Measurements from ENCODE around the gene RAB34. TPM values are rescaled to one million over a fixed set of nuclear protein-coding genes. Genes with fewer than 3 reads are reported as not detected.
A peak's percentile ranks its signal among the peaks of the same experiment; 100 is the strongest.

RAB34 gene
- total and polyA plus RNA-seq, 9 of the 15 experiments (the other 6 are each of a cell fraction or from before 2014, with no cell fraction given), result 0.07 to 3.8 (median 0.46) TPM; not detected in 1

DNA sequence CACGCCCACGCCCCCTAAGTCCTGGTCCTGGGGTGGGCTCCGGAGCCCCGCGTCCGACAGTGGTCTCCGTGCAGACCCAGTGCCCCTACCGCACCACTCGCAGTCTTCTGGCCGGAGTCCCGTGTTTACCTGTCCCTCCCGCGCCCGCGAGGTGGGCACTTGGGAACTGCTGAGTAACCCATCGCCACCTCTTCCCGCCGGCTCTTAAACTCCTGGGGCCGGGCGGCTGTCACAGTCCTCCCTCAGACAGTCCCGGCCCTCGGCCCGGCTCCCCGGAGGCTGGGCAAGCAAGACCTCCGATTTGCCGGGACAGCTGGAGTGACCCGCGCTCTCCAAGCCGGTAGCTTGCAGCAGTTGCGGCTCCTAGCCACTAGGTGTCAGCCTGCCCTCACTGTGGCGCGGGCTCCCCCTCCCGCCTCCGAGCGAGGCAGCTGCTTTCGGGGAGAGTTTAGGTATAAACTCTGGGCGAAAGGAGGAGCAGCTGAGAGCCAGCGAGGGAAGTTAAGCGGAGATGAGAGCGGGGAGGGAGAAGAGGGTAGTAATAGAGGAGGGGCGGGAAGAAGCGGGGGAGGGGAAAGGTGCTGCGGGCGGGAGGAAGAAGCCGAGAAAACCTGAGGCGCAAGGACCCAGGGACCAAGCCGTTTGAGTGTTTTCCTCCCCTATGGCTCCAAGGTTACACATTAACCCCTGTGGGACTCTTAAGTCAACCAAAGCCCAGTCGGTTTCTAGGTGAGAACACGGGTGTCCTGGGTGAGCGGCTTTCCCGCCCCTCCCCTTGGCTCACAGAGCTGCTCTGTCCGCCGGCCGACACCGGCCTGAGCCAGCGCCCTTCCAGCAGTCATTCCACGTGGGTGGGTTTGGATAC, 9.2 kb upstream of the RAB34 start (continued):
- TF ChIP-seq, protein P1, sequence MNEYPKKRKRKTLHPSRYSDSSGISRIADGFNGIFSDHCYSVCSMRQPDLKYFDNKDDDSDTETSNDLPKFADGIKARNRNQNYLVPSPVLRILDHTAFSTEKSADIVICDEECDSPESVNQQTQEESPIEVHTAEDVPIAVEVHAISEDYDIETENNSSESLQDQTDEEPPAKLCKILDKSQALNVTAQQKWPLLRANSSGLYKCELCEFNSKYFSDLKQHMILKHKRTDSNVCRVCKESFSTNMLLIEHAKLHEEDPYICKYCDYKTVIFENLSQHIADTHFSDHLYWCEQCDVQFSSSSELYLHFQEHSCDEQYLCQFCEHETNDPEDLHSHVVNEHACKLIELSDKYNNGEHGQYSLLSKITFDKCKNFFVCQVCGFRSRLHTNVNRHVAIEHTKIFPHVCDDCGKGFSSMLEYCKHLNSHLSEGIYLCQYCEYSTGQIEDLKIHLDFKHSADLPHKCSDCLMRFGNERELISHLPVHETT (CRISPR knock-in tag; conservative IDR thresholded peaks at IDR 0.05 in 1 of 2, IDR thresholded peaks at IDR 0.05 in 1 of 2), result peak in 1 of 2 experiments; percentile 27; a peak in 2 of 4 replicates
- TF ChIP-seq ZNF354B (CRISPR knock-in tag; IDR thresholded peaks at IDR 0.05) (no peak), LCOR (CRISPR knock-in tag; IDR thresholded peaks at IDR 0.05) (peak; percentile 96), GABPA (tag; conservative IDR thresholded peaks at IDR 0.05; ENCODE audit: low read depth) (no peak), FOXJ2 (tag; IDR thresholded peaks at IDR 0.05) (no peak), ZNF24 (IDR thresholded peaks at IDR 0.05) (peak; percentile 72; the same call in 1 of the 2 replicates), ZNF431 (CRISPR knock-in tag; IDR thresholded peaks at IDR 0.05) (no peak), PPARD (CRISPR knock-in tag; IDR thresholded peaks at IDR 0.05) (no peak), TEAD2 (tag; IDR thresholded peaks at IDR 0.05) (no peak), RAD51 (IDR thresholded peaks at IDR 0.05; ENCODE audit: borderline replicate concordance, low read depth) (no peak; the same call in 1 of the 2 replicates), ZNF197 (CRISPR knock-in tag; IDR thresholded peaks at IDR 0.05; ENCODE audit: low read depth) (no peak), MXI1 (IDR thresholded peaks at IDR 0.05; ENCODE audit: low read depth, low read length) (peak; percentile 68), KLF13 (tag; IDR thresholded peaks at IDR 0.05; ENCODE audit: borderline replicate concordance, low read depth) (peak; percentile 60)
- TF ChIP-seq, protein P2, sequence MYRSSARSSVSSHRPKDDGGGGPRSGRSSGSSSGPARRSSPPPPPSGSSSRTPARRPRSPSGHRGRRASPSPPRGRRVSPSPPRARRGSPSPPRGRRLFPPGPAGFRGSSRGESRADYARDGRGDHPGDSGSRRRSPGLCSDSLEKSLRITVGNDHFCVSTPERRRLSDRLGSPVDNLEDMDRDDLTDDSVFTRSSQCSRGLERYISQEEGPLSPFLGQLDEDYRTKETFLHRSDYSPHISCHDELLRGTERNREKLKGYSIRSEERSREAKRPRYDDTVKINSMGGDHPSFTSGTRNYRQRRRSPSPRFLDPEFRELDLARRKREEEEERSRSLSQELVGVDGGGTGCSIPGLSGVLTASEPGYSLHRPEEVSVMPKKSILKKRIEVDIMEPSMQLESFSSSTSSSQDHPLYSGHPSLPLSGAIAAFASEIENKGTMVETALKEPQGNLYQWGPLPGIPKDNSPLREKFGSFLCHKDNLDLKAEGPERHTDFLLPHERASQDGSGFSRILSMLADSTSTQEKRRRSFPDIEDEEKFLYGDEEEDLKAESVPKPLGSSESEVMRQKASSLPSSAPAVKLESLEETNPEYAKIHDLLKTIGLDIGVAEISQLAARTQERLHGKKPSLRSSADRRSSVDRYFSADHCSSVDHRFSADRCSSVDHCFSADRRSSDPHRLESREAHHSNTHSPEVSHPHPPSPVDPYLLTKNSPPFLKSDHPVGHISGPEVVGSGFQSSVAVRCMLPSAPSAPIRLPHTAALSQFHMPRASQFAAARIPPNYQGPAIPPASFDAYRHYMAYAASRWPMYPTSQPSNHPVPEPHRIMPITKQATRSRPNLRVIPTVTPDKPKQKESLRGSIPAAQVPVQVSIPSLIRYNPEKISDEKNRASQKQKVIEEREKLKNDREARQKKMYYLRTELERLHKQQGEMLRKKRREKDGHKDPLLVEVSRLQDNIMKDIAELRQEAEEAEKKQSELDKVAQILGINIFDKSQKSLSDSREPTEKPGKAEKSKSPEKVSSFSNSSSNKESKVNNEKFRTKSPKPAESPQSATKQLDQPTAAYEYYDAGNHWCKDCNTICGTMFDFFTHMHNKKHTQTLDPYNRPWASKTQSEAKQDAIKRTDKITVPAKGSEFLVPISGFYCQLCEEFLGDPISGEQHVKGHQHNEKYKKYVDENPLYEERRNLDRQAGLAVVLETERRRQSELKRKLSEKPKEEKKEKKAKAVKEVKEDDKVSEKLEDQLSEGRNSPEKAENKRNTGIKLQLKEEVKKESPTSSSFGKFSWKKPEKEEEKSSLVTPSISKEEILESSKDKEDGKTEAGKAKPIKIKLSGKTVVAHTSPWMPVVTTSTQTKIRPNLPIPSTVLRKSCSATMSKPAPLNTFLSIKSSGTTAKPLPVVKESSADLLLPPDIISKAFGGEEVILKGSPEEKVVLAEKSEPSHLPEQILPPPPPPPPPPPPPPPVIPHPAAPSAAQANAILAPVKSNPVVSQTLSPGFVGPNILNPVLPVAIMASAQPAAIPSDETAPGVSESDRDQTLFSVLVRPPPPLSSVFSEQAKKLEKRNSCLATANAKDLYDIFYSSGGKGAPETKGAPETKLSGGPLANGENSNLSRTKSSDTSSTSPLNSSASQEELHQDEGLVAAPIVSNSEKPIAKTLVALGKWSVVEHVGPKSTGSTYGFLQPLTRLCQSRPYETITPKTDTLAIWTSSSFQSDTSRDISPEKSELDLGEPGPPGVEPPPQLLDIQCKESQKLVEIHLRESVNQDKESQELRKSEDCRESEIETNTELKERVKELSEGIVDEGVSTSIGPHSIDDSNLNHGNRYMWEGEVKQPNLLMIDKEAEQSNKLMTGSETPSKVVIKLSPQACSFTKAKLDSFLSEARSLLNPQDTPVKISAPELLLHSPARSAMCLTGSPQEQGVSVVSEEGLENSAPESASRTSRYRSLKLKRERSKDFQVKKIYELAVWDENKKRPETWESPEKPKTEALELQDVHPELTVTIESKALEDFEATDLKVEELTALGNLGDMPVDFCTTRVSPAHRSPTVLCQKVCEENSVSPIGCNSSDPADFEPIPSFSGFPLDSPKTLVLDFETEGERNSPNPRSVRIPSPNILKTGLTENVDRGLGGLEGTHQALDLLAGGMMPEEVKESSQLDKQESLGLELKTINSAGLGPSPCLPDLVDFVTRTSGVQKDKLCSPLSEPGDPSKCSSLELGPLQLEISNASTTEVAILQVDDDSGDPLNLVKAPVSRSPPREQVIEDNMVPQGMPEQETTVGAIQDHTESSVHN (IDR thresholded peaks at IDR 0.05; ENCODE audit: borderline replicate concordance in 1 of 2, low read depth in 1 of 2), result peak in 1 of 2 experiments; percentile 11; a peak in 1 of 4 replicates
- TF ChIP-seq, protein P3, sequence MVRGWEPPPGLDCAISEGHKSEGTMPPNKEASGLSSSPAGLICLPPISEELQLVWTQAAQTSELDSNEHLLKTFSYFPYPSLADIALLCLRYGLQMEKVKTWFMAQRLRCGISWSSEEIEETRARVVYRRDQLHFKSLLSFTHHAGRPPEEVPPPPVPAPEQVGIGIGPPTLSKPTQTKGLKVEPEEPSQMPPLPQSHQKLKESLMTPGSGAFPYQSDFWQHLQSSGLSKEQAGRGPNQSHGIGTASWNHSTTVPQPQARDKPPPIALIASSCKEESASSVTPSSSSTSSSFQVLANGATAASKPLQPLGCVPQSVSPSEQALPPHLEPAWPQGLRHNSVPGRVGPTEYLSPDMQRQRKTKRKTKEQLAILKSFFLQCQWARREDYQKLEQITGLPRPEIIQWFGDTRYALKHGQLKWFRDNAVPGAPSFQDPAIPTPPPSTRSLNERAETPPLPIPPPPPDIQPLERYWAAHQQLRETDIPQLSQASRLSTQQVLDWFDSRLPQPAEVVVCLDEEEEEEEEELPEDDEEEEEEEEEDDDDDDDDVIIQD (CRISPR knock-in tag; IDR thresholded peaks at IDR 0.05), result no peak
